Bronchus fibroblast of lung (primary cell): Measurements from ENCODE around the gene CEP162. TPM values are rescaled to one million over a fixed set of nuclear protein-coding genes. Genes with fewer than 3 reads are reported as not detected.

Experiments used
- total RNA-seq: library from RNA; depleted of rRNA; stranded (reverse); fragments of >200 nt; gene quantifications from 2 replicates; pipeline ENCODE4 v1.2.3, GENCODE V29; 2015

CEP162 gene
- total RNA-seq: 3.5 and 3.7 TPM in 2 replicates

GRCh38 chr6:84227434-84228197 is at the start of gene CEP162:
TSS of gene CEP162 (minus strand) at chr6:84227643. CDS start at chr6:84226393, 1,250 bp downstream.

Other genes starting within 250 kb of the CEP162 start
- gene MRAP2, start 193.9 kb downstream of the CEP162 start, total RNA-seq: 0.15 TPM in 1 of 2 replicates, not detected in the other